Measurements from ENCODE around the gene IFNA6. TPM values are rescaled to one million over a fixed set of nuclear protein-coding genes. Genes with fewer than 3 reads are reported as not detected.

Gene IFNA6
- polyA plus RNA-seq, 3 donors, result not detected

Other genes starting within 250 kb of the IFNA6 start
- not detected for gene IFNW1, start 209.1 kb downstream of the IFNA6 start, polyA plus RNA-seq
- gene IFNA21, start 184.2 kb downstream of the IFNA6 start, polyA plus RNA-seq, result not detected
- gene IFNA4, start 163.3 kb downstream of the IFNA6 start, polyA plus RNA-seq, result not detected
- not detected for gene IFNA7, start 148.7 kb downstream of the IFNA6 start, polyA plus RNA-seq
- not detected for gene IFNA10, start 143.7 kb downstream of the IFNA6 start, polyA plus RNA-seq
- gene IFNA16, start 133.6 kb downstream of the IFNA6 start, polyA plus RNA-seq, result not detected
- not detected for gene IFNA17, start 122.7 kb downstream of the IFNA6 start, polyA plus RNA-seq
- gene IFNA14, start 110.9 kb downstream of the IFNA6 start, polyA plus RNA-seq, result not detected
- gene IFNA5, start 45.6 kb downstream of the IFNA6 start, polyA plus RNA-seq, result not detected
- 1 to 10 TPM; 5.0 to 8.8 (median 7.8) TPM for gene KLHL9, start 15.5 kb downstream of the IFNA6 start, polyA plus RNA-seq
- gene IFNA13, start 17.2 kb upstream of the IFNA6 start, polyA plus RNA-seq, result not detected
- gene IFNA2, start 34.5 kb upstream of the IFNA6 start, polyA plus RNA-seq, result under 1 TPM in 1 of 3 donors, not detected in 2; 0.56 TPM
- not detected for gene IFNA8, start 58.2 kb upstream of the IFNA6 start, polyA plus RNA-seq
- not detected for gene IFNA1, start 89.6 kb upstream of the IFNA6 start, polyA plus RNA-seq
- not detected for gene IFNE, start 131.4 kb upstream of the IFNA6 start, polyA plus RNA-seq